Measurements from ENCODE around the gene INPP5J. TPM values are rescaled to one million over a fixed set of nuclear protein-coding genes. Genes with fewer than 3 reads are reported as not detected.
A peak's percentile ranks its signal among the peaks of the same experiment; 100 is the strongest.

INPP5J gene
- total and polyA plus RNA-seq, 10 of the 15 experiments (the other 5 are each of a cell fraction or from before 2014, with no cell fraction given): 0.18 to 2.8 (median 1.5) TPM; not detected in 1

- TF ChIP-seq TBL1XR1 (IDR thresholded peaks at IDR 0.05; ENCODE audit: low read depth, low read length): no peak
- TF ChIP-seq RCOR1 (conservative IDR thresholded peaks at IDR 0.05; ENCODE audit: low read depth, low read length): no peak
- no peak for TF ChIP-seq MTA3 (IDR thresholded peaks at IDR 0.05; ENCODE audit: borderline replicate concordance, low read length)
- no peak for TF ChIP-seq SIX5 (IDR thresholded peaks at IDR 0.05; ENCODE audit: low read depth, low read length, severe bottlenecking)
- TF ChIP-seq ZNF622 (IDR thresholded peaks at IDR 0.05): no peak
- no peak for TF ChIP-seq SRF (IDR thresholded peaks at IDR 0.05; ENCODE audit: low read depth in 2 of 2, low read length in 2 of 2)
- no peak for TF ChIP-seq ZNF217 (IDR thresholded peaks at IDR 0.05)
- TF ChIP-seq ZNF24 (IDR thresholded peaks at IDR 0.05): no peak
These were observed 37.7 kb downstream of the INPP5J start (continued) for GRCh38 chr22:31160328-31160978.

- no peak for FAIRE-seq
- no TSS peak for BruUV-seq (replicated peaks)
- H3K9me3 ChIP-seq (replicated peaks; ENCODE audit: control insufficient read depth, insufficient read depth, low read length): no peaks in the 10 kb centered on the region
- H3K9ac ChIP-seq (ENCODE audit: control insufficient read depth, insufficient read depth, low read length): no peak overlapping the region; the same call in 1 of the 2 replicates
- no peaks in the 10 kb centered on the region for H4K20me1 ChIP-seq (ENCODE audit: control insufficient read depth, insufficient read depth)
- H3K36me3 ChIP-seq (ENCODE audit: control insufficient read depth in 2 of 2, insufficient read depth in 2 of 2, low read length in 1 of 2): no peaks in the 10 kb centered on the region; a peak in 1 of 4 replicates
- DNase-seq (ENCODE audit: low read depth, low spot score): no peak
- no peak overlapping the region for H3K27ac ChIP-seq (ENCODE audit: control insufficient read depth, insufficient read depth)
- in situ Hi-C loops (cut with MboI) (no loop called here), intact Hi-C loops (cut with micrococcal nuclease; ENCODE audit: unreplicated experiment) (loop anchor here (5.0 kb wide), 1 partner anchor 71 kb away; no protein-coding TSS in a partner anchor)
- H2AFZ ChIP-seq (ENCODE audit: control insufficient read depth, low read depth, low read length): no peak overlapping the region
- no peak overlapping the region for H3K4me3 ChIP-seq
- no peak for ATAC-seq
- H3K27me3 ChIP-seq (replicated peaks in 1 of 2; ENCODE audit: control insufficient read depth in 2 of 2, insufficient read depth in 2 of 2, low read length in 1 of 2): no peaks in the 10 kb centered on the region; a peak in 1 of 4 replicates
- ChIA-PET SMC1A (ENCODE audit: uncharacterized antibody, unreplicated experiment) (interaction anchor here (0.9 to 1.5 kb wide), 5 partner anchors 17 to 131 kb away, joined by 3 to 4 read pairs (median 3); partner anchors contain the start of gene PIK3IP1), POLR2A (interaction anchor here (0.5 to 0.7 kb wide), 2 partner anchors 70 to 367 kb away, joined by 3 to 9 read pairs; no protein-coding TSS in a partner anchor), CTCF (interaction anchor here (0.8 to 3.7 kb wide), 8 partner anchors 18 to 242 kb away, joined by 3 to 15 read pairs (median 4); no protein-coding TSS in a partner anchor), RAD21 (ENCODE audit: unreplicated experiment) (interaction anchor here (1.3 kb wide), 1 partner anchor 69 kb away, joined by 4 read pairs; no protein-coding TSS in a partner anchor)
- peak overlapping the region; percentile 96 for H3K4me2 ChIP-seq (ENCODE audit: control insufficient read depth, insufficient read depth)
- H3K79me2 ChIP-seq (ENCODE audit: control insufficient read depth, insufficient read depth, low read length): peaks cover 10% of the 10 kb centered on the region
- 0 out of 2 replicates have a peak, but pooled peaks cover 3% of the 10 kb centered on the region for H3K4me1 ChIP-seq (ENCODE audit: control insufficient read depth, insufficient read depth, low read length)
- TF ChIP-seq CHD4 (IDR thresholded peaks at IDR 0.05): no peak
- TF ChIP-seq NKRF (conservative IDR thresholded peaks at IDR 0.05): no peak
- TF ChIP-seq ZNF217 (IDR thresholded peaks at IDR 0.05): no peak
- TF ChIP-seq HSF1 (IDR thresholded peaks at IDR 0.05; ENCODE audit: low read depth, low read length): no peak
- no peak for TF ChIP-seq TARDBP (IDR thresholded peaks at IDR 0.05; ENCODE audit: borderline replicate concordance)
- no peak for TF ChIP-seq CREB1 (IDR thresholded peaks at IDR 0.05; ENCODE audit: low read depth)
- no peak for TF ChIP-seq BCL11A (IDR thresholded peaks at IDR 0.05; ENCODE audit: low read depth, low read length)
- TF ChIP-seq NRF1 (conservative IDR thresholded peaks at IDR 0.05; ENCODE audit: low read depth, low read length): no peak
- TF ChIP-seq NR2C2 (IDR thresholded peaks at IDR 0.05; ENCODE audit: borderline replicate concordance, control insufficient read depth, insufficient read length, low read depth): no peak
- TF ChIP-seq USF1 (IDR thresholded peaks at IDR 0.05; ENCODE audit: borderline replicate concordance, extremely low read length, insufficient read depth, low read depth, low read length): no peak
- TF ChIP-seq MYC (IDR thresholded peaks at IDR 0.05; ENCODE audit: insufficient read depth, insufficient read length, insufficient replicate concordance, low read length, severe bottlenecking): no peak
- TF ChIP-seq IRF4 (IDR thresholded peaks at IDR 0.05; ENCODE audit: low read depth, low read length): no peak
- no peak for TF ChIP-seq SUPT20H (IDR thresholded peaks at IDR 0.05; ENCODE audit: borderline replicate concordance, control insufficient read depth, low read depth, low read length)
These were observed 38.6 kb downstream of the INPP5J start for GRCh38 chr22:31161386-31161785.

Measured in GM12878 (cell line).